ENCODE data around the gene CAT. TPM values are rescaled to one million over a fixed set of nuclear protein-coding genes. Genes with fewer than 3 reads are reported as not detected.
A peak's percentile ranks its signal among the peaks of the same experiment; 100 is the strongest.

CAT gene
- 195 TPM for polyA plus RNA-seq (ENCODE audit: insufficient read length)
- long read RNA-seq, donor 1, transcript CAT-201 (13 exons, 2,302 nt): major isoform, 40 of 53 reads
- long read RNA-seq, donor 1, partial matches to known transcripts: 11 of 53 reads
- long read RNA-seq, donor 1, other reads (novel, unspliced or antisense): 0 of 53 reads
- long read RNA-seq, donor 2, transcript CAT-201 (13 exons, 2,302 nt): major isoform, 53 of 86 reads
- long read RNA-seq, donor 2, partial matches to known transcripts: 30 of 86 reads
- long read RNA-seq, donor 2, other reads (novel, unspliced or antisense): 0 of 86 reads
- long read RNA-seq, donor 3, transcript CAT-201 (13 exons, 2,302 nt): major isoform, 27 of 35 reads
- long read RNA-seq, donor 3, partial matches to known transcripts: 6 of 35 reads
- long read RNA-seq, donor 3, other reads (novel, unspliced or antisense): 0 of 35 reads
- long read RNA-seq, donor 4, partial matches to known transcripts: 5 of 7 reads
- long read RNA-seq, donor 4, other reads (novel, unspliced or antisense): 0 of 7 reads
- long read RNA-seq, donor 5, transcript CAT-201 (13 exons, 2,302 nt): major isoform, 71 of 116 reads
- long read RNA-seq, donor 5, partial matches to known transcripts: 40 of 116 reads
- long read RNA-seq, donor 5, other reads (novel, unspliced or antisense): 0 of 116 reads
- long read RNA-seq, donor 6, transcript CAT-201 (13 exons, 2,302 nt): major isoform, 31 of 71 reads
- long read RNA-seq, donor 6, partial matches to known transcripts: 31 of 71 reads
- long read RNA-seq, donor 6, other reads (novel, unspliced or antisense): 7 of 71 reads
- long read RNA-seq, donor 7, transcript CAT-205 (2 exons, 508 nt): minor isoform, 5 of 160 reads
- long read RNA-seq, donor 7, transcript CAT-201 (13 exons, 2,302 nt): major isoform, 64 of 160 reads
- long read RNA-seq, donor 7, partial matches to known transcripts: 68 of 160 reads
- long read RNA-seq, donor 7, other reads (novel, unspliced or antisense): 23 of 160 reads
- long read RNA-seq, donor 8, transcript CAT-201 (13 exons, 2,302 nt): major isoform, 27 of 35 reads
- long read RNA-seq, donor 8, partial matches to known transcripts: 0 of 35 reads
- long read RNA-seq, donor 8, other reads (novel, unspliced or antisense): 6 of 35 reads

GRCh38 chr11:34438529-34439507, at the start of gene CAT:
Gene CAT, plus strand, starts transcription at chr11:34438934. Its CDS starts 80 bp downstream, at chr11:34439014.
- peak; percentile 97 for DNase-seq

- no peak for DNase-seq
Observed at GRCh38 chr11:34394771-34395300, 43.9 kb upstream of the CAT start.

GRCh38 chr11:34395916-34396550, 42.7 kb upstream of the CAT start:
- DNase-seq: no peak

GRCh38 chr11:34397120-34397519, 41.6 kb upstream of the CAT start:
- no peak for DNase-seq

DNA sequence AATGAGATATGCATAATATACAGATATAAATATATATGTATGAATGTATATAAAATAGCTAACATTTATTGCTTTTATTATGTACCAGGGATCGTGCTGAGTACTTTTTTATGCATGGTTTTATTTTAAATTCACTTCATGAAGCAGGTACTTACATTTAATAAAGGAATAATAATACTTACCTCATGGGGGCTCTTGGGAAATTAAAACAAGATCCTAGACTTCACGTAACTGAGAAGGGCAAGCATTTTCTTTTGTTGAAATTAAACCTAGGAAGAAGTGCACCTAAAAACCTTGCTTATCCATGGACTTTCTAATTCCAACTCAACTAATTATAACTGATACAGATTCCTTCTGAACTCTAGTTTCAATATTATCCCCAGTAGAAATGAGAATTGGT, 40.9 kb upstream of the CAT start:
- no peak for DNase-seq

- DNase-seq: no peak
Observed at GRCh38 chr11:34403431-34403830, 35.3 kb upstream of the CAT start.

GRCh38 chr11:34404280-34404679, 34.5 kb upstream of the CAT start:
- no peak for DNase-seq

GRCh38 chr11:34405079-34405858, 33.5 kb upstream of the CAT start:
- no peak for DNase-seq

- DNase-seq: no peak
Observed at GRCh38 chr11:34406413-34406812, 32.3 kb upstream of the CAT start.

- DNase-seq: no peak
Observed at GRCh38 chr11:34407121-34407813, 31.5 kb upstream of the CAT start.

- DNase-seq: no peak
Observed at GRCh38 chr11:34408580-34409172, 30.1 kb upstream of the CAT start.

DNA sequence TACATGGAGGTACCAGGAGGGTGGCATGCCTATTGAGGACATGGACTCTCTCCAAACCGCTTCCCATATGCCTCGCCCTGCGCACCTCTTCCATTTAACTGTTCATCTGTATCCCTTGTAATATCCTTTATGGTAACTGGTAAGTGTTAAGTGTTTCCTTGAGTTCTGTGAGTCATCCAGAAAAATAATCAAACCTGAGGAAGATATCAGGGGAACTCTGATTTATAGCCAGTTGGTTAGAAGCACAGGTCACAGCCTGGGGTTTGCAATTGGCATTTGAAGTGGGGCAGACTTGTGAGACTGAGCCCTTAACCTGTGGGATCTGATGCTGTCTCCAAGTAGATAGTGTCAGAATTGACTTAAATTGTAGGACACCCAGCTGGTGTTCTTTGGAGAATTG, 27.6 kb upstream of the CAT start:
- no peak for DNase-seq

DNA sequence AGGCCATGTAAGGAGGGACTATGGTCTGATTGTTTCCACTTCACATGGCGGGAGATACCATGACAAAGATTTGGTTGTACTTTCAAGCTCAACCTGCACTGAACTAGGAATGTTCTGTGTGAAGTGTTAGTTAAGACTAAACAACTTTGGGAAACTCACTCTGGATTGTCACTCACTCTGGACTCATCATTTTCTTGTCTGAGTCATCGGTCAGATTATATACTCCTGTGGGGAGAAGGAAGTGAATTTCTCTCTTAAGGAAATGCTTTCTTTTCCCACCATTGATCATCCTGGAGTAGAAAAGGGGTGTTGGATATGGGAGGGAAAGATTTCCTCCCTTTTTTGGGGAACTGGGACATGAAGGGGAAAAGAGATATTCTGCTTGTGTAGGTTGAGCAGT, 26.9 kb upstream of the CAT start:
- no peak for DNase-seq

GRCh38 chr11:34413263-34413662, 25.5 kb upstream of the CAT start:
- DNase-seq: no peak

DNA sequence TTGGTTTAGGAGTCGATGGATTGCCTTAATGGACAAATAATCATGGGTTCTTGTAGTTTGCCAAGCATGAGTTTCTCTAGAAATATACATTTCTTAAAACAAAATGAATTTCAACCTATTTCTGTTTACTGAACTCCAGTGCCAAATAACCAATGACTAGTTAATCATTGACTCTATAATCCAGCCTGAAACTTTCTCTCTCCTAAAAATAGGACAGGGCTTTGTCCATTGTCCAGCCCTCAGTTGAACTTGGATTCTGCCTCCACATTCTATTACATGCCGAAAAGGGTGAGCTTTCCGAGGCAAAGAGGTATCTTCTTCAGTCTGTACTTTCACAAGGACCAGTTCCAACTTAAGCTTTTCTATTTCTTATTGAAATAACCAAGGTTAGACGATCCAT, 23.2 kb upstream of the CAT start:
- no peak for DNase-seq

GRCh38 chr11:34416088-34416487, 22.6 kb upstream of the CAT start:
- DNase-seq: no peak

- DNase-seq: no peak
Observed at GRCh38 chr11:34416766-34417165, 22.0 kb upstream of the CAT start.

DNA sequence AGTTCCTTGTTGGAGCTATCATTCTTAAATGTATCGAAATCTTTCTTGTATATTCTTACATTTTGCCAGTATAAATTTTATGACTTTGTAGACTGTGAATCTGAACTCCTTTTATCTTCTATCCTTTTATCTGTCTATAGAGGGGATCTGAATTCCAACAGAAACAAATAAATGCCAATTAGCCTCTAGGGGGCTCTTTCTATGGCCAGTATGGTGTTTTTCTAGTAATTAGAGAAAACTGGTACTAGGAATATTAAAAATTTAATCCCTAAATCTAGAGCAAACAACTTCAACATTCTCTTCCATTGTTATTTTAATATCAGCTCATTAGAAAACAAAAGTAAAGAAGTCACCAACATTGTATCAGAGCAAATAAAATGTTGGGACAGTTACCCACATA, 21.5 kb upstream of the CAT start:
- no peak for DNase-seq

DNA sequence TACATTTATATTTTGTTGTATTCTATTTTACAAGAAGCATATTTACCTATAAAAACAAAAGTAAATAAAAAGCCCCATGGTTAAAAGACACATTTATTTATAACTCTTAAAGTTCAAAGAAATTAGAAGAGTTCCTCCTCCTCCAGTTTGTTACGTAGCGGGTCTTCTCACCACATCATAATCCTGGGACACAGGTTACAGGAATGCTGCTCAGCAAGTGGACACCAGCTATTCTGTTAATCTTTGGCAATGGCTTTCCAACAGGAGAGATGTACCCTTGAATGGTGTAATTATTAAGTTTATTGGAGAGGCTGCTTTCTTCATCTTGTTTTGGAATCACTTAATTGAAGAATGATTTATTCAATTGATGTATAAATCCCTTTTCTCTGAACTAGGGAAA, 19.6 kb upstream of the CAT start:
- no peak for DNase-seq
